K562 (cell line): Measurements from ENCODE around the gene DLK1. TPM values are rescaled to one million over a fixed set of nuclear protein-coding genes. Genes with fewer than 3 reads are reported as not detected.

Experiments used
- ARHGAP35 ChIP-seq: fragments of 450-650 bp; IDR thresholded peaks from 2 replicates; pipeline ENCODE4 v1.6.1; 2018; ENCODE audit not compliant: partially characterized antibody
- ATF7 ChIP-seq: fragments of 450-650 bp; IDR thresholded peaks from 2 replicates; pipeline ENCODE4 v1.7.1; 2014; ENCODE audit warnings: mild to moderate bottlenecking, moderate library complexity
- BCL6 ChIP-seq: fragments of 250-450 bp; sonication (Bioruptor Pico); IDR thresholded peaks from 2 replicates; pipeline ENCODE4 v1.4.0; 2020
- CEBPB ChIP-seq: fragments of 450-650 bp; IDR thresholded peaks from 2 replicates; pipeline ENCODE4 v1.6.1; 2016; ENCODE audit warnings: missing genetic modification characterization, missing compliant biosample characterization
- EP300 ChIP-seq: IDR thresholded peaks from 2 replicates; pipeline ENCODE4 v1.6.1; 2012; ENCODE audit warnings: low read length, improper control_type of control experiment
- EP400 ChIP-seq: fragments of 450-650 bp; IDR thresholded peaks from 2 replicates; pipeline ENCODE4 v1.6.1; 2017; ENCODE audit warnings: antibody characterized with exemption, mild to moderate bottlenecking, moderate library complexity
- ETV1 ChIP-seq: fragments of 450-650 bp; conservative IDR thresholded peaks from 2 replicates; pipeline ENCODE4 v1.6.1; 2016; ENCODE audit warnings: missing genetic modification characterization, control low read depth, low read depth, missing compliant biosample characterization
- MGA ChIP-seq: fragments of 450-650 bp; IDR thresholded peaks from 2 replicates; pipeline ENCODE4 v1.6.1; 2016; ENCODE audit warnings: mild to moderate bottlenecking, moderate library complexity
- MYC ChIP-seq, 2 experiments: fragments of 250-450 bp in 1 of 2; sonication (Bioruptor Pico) in 1 of 2; IDR thresholded peaks; 2 replicates each; pipeline versions ENCODE4 v1.5.1 to v1.6.1; 2012 to 2021; ENCODE audit warnings: low read depth in 2 of 2, borderline replicate concordance in 1 of 2, improper control_type of control experiment in 1 of 2, low read length in 1 of 2, mild to moderate bottlenecking in 1 of 2, moderate library complexity in 1 of 2
- NR2C2 ChIP-seq, 2 experiments: fragments of 200-800 bp in 1 of 2; sonication (Bioruptor generic) in 1 of 2; sonication (generic) in 1 of 2; formaldehyde crosslinking in 1 of 2; IDR thresholded peaks; 2 replicates each; pipeline versions ENCODE4 v1.6.1 to v1.8.0; 2016 to 2022; ENCODE audit warnings: mild to moderate bottlenecking in 1 of 2, missing compliant biosample characterization in 1 of 2, missing genetic modification characterization in 1 of 2, missing genetic modification reagents in 1 of 2
- POLR2H ChIP-seq: IDR thresholded peaks from 2 replicates; pipeline ENCODE4 v1.6.1; 2016; ENCODE audit warnings: missing genetic modification characterization, low read depth, mild to moderate bottlenecking, control low read depth, missing compliant biosample characterization, moderate library complexity
- RNF2 ChIP-seq: sonication (generic); IDR thresholded peaks from 2 replicates; pipeline ENCODE4 v1.6.1; 2016
- SMAD4 ChIP-seq: fragments of 250-450 bp; sonication (Bioruptor Pico); conservative IDR thresholded peaks from 2 replicates; pipeline ENCODE4 v1.8.0; 2021; ENCODE audit warnings: inconsistent platforms, mild to moderate bottlenecking, moderate library complexity
- SRSF9 ChIP-seq: fragments of 200-400 bp; formaldehyde crosslinking; IDR thresholded peaks from 2 replicates; pipeline ENCODE4 v1.6.1; 2017; ENCODE audit warnings: low read depth, low read length, borderline replicate concordance
- TAF15 ChIP-seq: fragments of 200-400 bp; formaldehyde crosslinking; IDR thresholded peaks from 2 replicates; pipeline ENCODE4 v1.6.1; 2017; ENCODE audit warnings: mild to moderate bottlenecking, low read depth, low read length, moderate library complexity
- polyA plus RNA-seq, 8 experiments: library from polyadenylated mRNA; depleted of rRNA in 4 of 8; stranded (reverse) in 5 of 8; unstranded in 3 of 8; fragments of >200 nt; fragmentation: Nextera tagmentation in 2 of 8; fragmentation: Illumina TruSeq in 1 of 8; extraction: Ambion mirVana in 2 of 8; extraction: Trizol in 1 of 8; gene quantifications; 2 replicates each; pipeline versions ENCODE4 v1.2.1 to v1.2.3, GENCODE V29; 2011 to 2014; ENCODE audit warnings: inconsistent platforms in 1 of 8, missing spikeins in 1 of 8
- total RNA-seq, 7 experiments: library from RNA; depleted of rRNA in 6 of 7; stranded (reverse); fragments of >200 nt in 6 of 7; fragmentation: Illumina TruSeq in 2 of 7; extraction: Trizol in 2 of 7; gene quantifications; 2 replicates each; pipeline versions ENCODE4 v1.2.1 to v1.2.3, GENCODE V29; 2011 to 2021; ENCODE audit warnings: low replicate concordance in 1 of 7
- TF ChIP-seq, protein P1 (sequence below): IDR thresholded peaks from 2 replicates; pipeline ENCODE4 v1.6.1; 2014; ENCODE audit warnings: antibody characterized with exemption

Gene DLK1
- total and polyA plus RNA-seq, 9 of the 15 experiments (the other 6 are each of a cell fraction or from before 2014, with no cell fraction given): 4.4 to 97.2 (median 15.3) TPM

GRCh38 chr14:100762089-100762515 lies 35.4 kb downstream of the DLK1 start (continued):
- TF ChIP-seq MGA: 0 out of 2 replicates have a peak, but pooled peaks have one; percentile 8
- peak; percentile 87 for TF ChIP-seq ATF7
- TF ChIP-seq BCL6: no peak
- TF ChIP-seq ETV1 (tag): peak; percentile 49; the same call in 1 of the 2 replicates
- TF ChIP-seq CEBPB: peak; percentile 81
- TF ChIP-seq RNF2: peak; percentile 34; the same call in 1 of the 2 replicates
- TF ChIP-seq MYC (IDR thresholded peaks at IDR 0.05; ENCODE audit: low read depth, low read length): peak; percentile 41; the same call in 1 of the 2 replicates
- TF ChIP-seq MYC (CRISPR knock-in tag; IDR thresholded peaks at IDR 0.05; ENCODE audit: borderline replicate concordance, low read depth): no peak
- no peak for TF ChIP-seq ARHGAP35
- TF ChIP-seq, protein P1, sequence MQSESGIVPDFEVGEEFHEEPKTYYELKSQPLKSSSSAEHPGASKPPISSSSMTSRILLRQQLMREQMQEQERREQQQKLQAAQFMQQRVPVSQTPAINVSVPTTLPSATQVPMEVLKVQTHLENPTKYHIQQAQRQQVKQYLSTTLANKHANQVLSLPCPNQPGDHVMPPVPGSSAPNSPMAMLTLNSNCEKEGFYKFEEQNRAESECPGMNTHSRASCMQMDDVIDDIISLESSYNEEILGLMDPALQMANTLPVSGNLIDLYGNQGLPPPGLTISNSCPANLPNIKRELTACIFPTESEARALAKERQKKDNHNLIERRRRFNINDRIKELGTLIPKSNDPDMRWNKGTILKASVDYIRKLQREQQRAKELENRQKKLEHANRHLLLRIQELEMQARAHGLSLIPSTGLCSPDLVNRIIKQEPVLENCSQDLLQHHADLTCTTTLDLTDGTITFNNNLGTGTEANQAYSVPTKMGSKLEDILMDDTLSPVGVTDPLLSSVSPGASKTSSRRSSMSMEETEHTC: no peak
- TF ChIP-seq EP400: peak; percentile 54
- TF ChIP-seq TAF15: no peak
- TF ChIP-seq SMAD4 (CRISPR knock-in tag): peak; percentile 79
- no peak for TF ChIP-seq NR2C2 (CRISPR knock-in tag; IDR thresholded peaks at IDR 0.05)
- TF ChIP-seq NR2C2 (tag; IDR thresholded peaks at IDR 0.05): peak; percentile 18; the same call in 1 of the 2 replicates
- TF ChIP-seq POLR2H (tag): peak; percentile 65
- TF ChIP-seq EP300: peak; percentile 68
- no peak for TF ChIP-seq SRSF9
